ENCODE measurements around the gene SLC17A9. TPM values are rescaled to one million over a fixed set of nuclear protein-coding genes. Genes with fewer than 3 reads are reported as not detected.

Gene SLC17A9
- total and polyA plus RNA-seq, 11 donors, result 0.16 to 6.6 (median 0.85) TPM

DNA sequence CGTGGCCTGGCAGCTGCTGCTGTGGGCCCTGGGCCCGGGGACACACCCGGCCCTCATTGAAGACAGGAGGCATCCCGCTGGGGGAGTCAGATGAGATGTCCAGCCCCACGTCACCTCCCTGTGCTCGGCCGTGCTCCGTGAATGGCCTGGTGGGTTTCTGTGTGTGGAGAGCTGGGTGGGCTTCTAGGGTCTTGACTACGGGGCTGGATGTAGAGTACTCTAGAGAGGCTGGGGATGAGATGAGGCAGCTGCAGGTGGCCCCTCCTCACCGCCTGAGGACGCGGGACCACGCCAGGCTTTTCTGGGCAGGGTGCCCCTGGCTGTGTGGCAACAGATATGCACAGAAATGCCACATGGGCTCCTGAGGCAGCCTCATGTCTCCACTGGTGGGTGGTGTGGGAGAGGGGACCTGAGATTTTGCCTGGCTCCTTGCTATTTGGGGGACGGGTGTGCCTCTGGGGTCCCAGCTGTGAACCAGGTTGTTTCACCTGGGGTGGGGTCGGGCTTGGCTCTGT, 62.7 kb downstream of the SLC17A9 start:
- Histone ChIP-seq H3K4me3 (no peak overlapping the region), H3K27ac (no peak overlapping the region), H3K27me3 (peaks cover 29 to 84% (median 57%) of the 10 kb centered on the region in 9 donors), H3K4me1 (peaks cover 0 to 3% (median 0%) of the 10 kb centered on the region in 12 donors), H3K9me3 (peaks cover 0 to 27% (median 11%) of the 10 kb centered on the region in 12 donors), H3K36me3 (no peaks in the 10 kb centered on the region)
- intact Hi-C loops (cut with DNase I), result no loop called here
- no peak for TF ChIP-seq POLR2A (IDR thresholded peaks at IDR 0.05)
- TF ChIP-seq, protein P1, sequence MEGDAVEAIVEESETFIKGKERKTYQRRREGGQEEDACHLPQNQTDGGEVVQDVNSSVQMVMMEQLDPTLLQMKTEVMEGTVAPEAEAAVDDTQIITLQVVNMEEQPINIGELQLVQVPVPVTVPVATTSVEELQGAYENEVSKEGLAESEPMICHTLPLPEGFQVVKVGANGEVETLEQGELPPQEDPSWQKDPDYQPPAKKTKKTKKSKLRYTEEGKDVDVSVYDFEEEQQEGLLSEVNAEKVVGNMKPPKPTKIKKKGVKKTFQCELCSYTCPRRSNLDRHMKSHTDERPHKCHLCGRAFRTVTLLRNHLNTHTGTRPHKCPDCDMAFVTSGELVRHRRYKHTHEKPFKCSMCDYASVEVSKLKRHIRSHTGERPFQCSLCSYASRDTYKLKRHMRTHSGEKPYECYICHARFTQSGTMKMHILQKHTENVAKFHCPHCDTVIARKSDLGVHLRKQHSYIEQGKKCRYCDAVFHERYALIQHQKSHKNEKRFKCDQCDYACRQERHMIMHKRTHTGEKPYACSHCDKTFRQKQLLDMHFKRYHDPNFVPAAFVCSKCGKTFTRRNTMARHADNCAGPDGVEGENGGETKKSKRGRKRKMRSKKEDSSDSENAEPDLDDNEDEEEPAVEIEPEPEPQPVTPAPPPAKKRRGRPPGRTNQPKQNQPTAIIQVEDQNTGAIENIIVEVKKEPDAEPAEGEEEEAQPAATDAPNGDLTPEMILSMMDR (IDR thresholded peaks at IDR 0.05), result no peak
- no peak for ATAC-seq
- peak in 1 of 5 donors; percentile 18 for DNase-seq
- 43 to 72% (median 47%) methylated on average over 6 to 15 of the region's 15 CpGs for WGBS, 4 donors

- no peak for TF ChIP-seq POLR2A (IDR thresholded peaks at IDR 0.05)
- TF ChIP-seq, protein P1 (IDR thresholded peaks at IDR 0.05), result no peak
- peaks cover 0 to 33% (median 11%) of the 10 kb centered on the region in 12 donors for H3K9me3 ChIP-seq
- no peaks in the 10 kb centered on the region for H3K36me3 ChIP-seq
- ATAC-seq (no peak), DNase-seq (peak in 2 of 5 donors; percentile 15 to 37)
- intact Hi-C loops (cut with DNase I), result no loop called here
- peaks cover 27 to 78% (median 55%) of the 10 kb centered on the region in 9 donors for H3K27me3 ChIP-seq
- WGBS, 4 donors, result 64 to 70% (median 67%) methylated on average over 12 to 21 of the region's 22 CpGs
- H3K4me3 ChIP-seq, result no peak overlapping the region
- no peak overlapping the region for H3K27ac ChIP-seq
- no peaks in the 10 kb centered on the region for H3K4me1 ChIP-seq
Measured at GRCh38 chr20:63015662-63016361, 63.3 kb downstream of the SLC17A9 start.

GRCh38 chr20:63016514-63017075, 64.1 kb downstream of the SLC17A9 start:
- intact Hi-C loops (cut with DNase I), result no loop called here
- TF ChIP-seq POLR2A (IDR thresholded peaks at IDR 0.05), result no peak
- TF ChIP-seq, protein P1 (IDR thresholded peaks at IDR 0.05), result no peak
- no peaks in the 10 kb centered on the region for H3K4me1 ChIP-seq
- H3K36me3 ChIP-seq, result no peaks in the 10 kb centered on the region
- no peak overlapping the region for H3K4me3 ChIP-seq
- no peak overlapping the region for H3K27ac ChIP-seq
- no peak for ATAC-seq
- WGBS, 4 donors, result 59 to 75% (median 71%) methylated on average over 12 to 14 of the region's 14 CpGs
- H3K9me3 ChIP-seq, result peaks cover 0 to 36% (median 11%) of the 10 kb centered on the region in 12 donors
- H3K27me3 ChIP-seq, result peaks cover 22 to 76% (median 50%) of the 10 kb centered on the region in 9 donors
- peak in 2 of 5 donors; percentile 13 to 28 for DNase-seq

Data from heart left ventricle (tissue), 16 donors.